CD14-positive monocyte (primary cell): ENCODE results near the gene PAPPA. TPM values are rescaled to one million over a fixed set of nuclear protein-coding genes. Genes with fewer than 3 reads are reported as not detected.

Experiments used
- DNase-seq, 3 donors: peaks; one replicate each; pipeline ENCODE4 v3.0.0-alpha.2; 2011 to 2022
- H2AFZ ChIP-seq: 2 replicates; pipeline ENCODE4 v1.6.0; 2012; ENCODE audit warnings: mild to moderate bottlenecking, low read depth, low read length, inconsistent platforms; ENCODE audit not compliant: insufficient read depth, poor library complexity, severe bottlenecking
- H3K27ac ChIP-seq, 2 donors: 1 replicate in 1 of 2; 2 replicates in 1 of 2; pipeline ENCODE4 v1.5.1; 2012 to 2013; ENCODE audit warnings: low read length in 2 of 2, control low read depth in 1 of 2, inconsistent platforms in 1 of 2, low read depth in 1 of 2, mild to moderate bottlenecking in 1 of 2
- H3K27me3 ChIP-seq, 2 donors: one replicate each; pipeline versions ENCODE4 v1.6.0 to v1.6.1; 2011 to 2013; ENCODE audit warnings: low read length in 2 of 2; ENCODE audit not compliant: control insufficient read depth in 2 of 2, insufficient read depth in 2 of 2
- H3K36me3 ChIP-seq, 2 donors: replicated peaks in 1 of 2; 1 replicate in 1 of 2; 2 replicates in 1 of 2; pipeline versions ENCODE4 v1.5.1 to v1.6.1; 2012 to 2013; ENCODE audit warnings: low read length in 2 of 2, control low read depth in 1 of 2, inconsistent platforms in 1 of 2, mild to moderate bottlenecking in 1 of 2; ENCODE audit not compliant: insufficient read depth in 2 of 2, control insufficient read depth in 1 of 2
- H3K4me1 ChIP-seq, 2 donors: 1 replicate in 1 of 2; 2 replicates in 1 of 2; pipeline versions ENCODE4 v1.5.1 to v1.6.1; 2012 to 2013; ENCODE audit warnings: low read length in 2 of 2, control low read depth in 1 of 2, inconsistent platforms in 1 of 2, mild to moderate bottlenecking in 1 of 2, moderate library complexity in 1 of 2; ENCODE audit not compliant: insufficient read depth in 2 of 2, control insufficient read depth in 1 of 2
- H3K4me2 ChIP-seq: replicated peaks from 2 replicates; pipeline ENCODE3; 2012; ENCODE audit warnings: low read length, moderate library complexity, mild to moderate bottlenecking; ENCODE audit not compliant: poor library complexity, severe bottlenecking; ENCODE audit errors: extremely low read depth
- H3K4me3 ChIP-seq, 3 experiments: fragments of 200-600 bp in 1 of 3; sonication (generic) in 1 of 3; replicated peaks in 1 of 3; 1 replicate in 2 of 3; 2 replicates in 1 of 3; pipeline ENCODE4 v1.5.1; 2011 to 2013; ENCODE audit warnings: low read length in 3 of 3, mild to moderate bottlenecking in 3 of 3, control low read depth in 2 of 3, low read depth in 2 of 3, inconsistent platforms in 1 of 3, moderate library complexity in 1 of 3
- H3K79me2 ChIP-seq: 2 replicates; pipeline ENCODE4 v1.6.0; 2012; ENCODE audit warnings: mild to moderate bottlenecking, control low read depth, inconsistent platforms, low read length, moderate library complexity; ENCODE audit not compliant: insufficient read depth
- H3K9ac ChIP-seq: 2 replicates; pipeline ENCODE4 v1.6.0; 2017; ENCODE audit warnings: low read length, mild to moderate bottlenecking; ENCODE audit not compliant: insufficient read depth, poor library complexity, severe bottlenecking
- H3K9me3 ChIP-seq, 2 donors: replicated peaks in 1 of 2; 1 replicate in 1 of 2; 2 replicates in 1 of 2; pipeline versions ENCODE4 v1.5.1 to v1.6.1; 2012 to 2013; ENCODE audit warnings: low read length in 2 of 2, control low read depth in 1 of 2; ENCODE audit not compliant: control insufficient read depth in 1 of 2, insufficient read depth in 1 of 2
- H4K20me1 ChIP-seq: 2 replicates; pipeline ENCODE4 v1.6.0; 2012; ENCODE audit warnings: mild to moderate bottlenecking, low read length, control low read depth, moderate library complexity; ENCODE audit not compliant: insufficient read depth
- H3K27ac Mint-ChIP-seq, 7 donors: one replicate each; pipeline ENCODE4 v1.8.0; 2020; ENCODE audit warnings: mild to moderate bottlenecking in 7 of 7, mixed read lengths in 7 of 7, moderate library complexity in 6 of 7, inconsistent platforms in 2 of 7
- H3K27me3 Mint-ChIP-seq, 3 donors: one replicate each; pipeline ENCODE4 v1.8.0; 2021 to 2022; ENCODE audit warnings: low read depth in 3 of 3, mild to moderate bottlenecking in 3 of 3, mixed read lengths in 3 of 3, moderate library complexity in 3 of 3, inconsistent platforms in 1 of 3
- H3K36me3 Mint-ChIP-seq, 2 donors: one replicate each; pipeline ENCODE4 v1.8.0; 2020; ENCODE audit warnings: mixed read lengths in 2 of 2, inconsistent platforms in 1 of 2, mild to moderate bottlenecking in 1 of 2
- H3K4me1 Mint-ChIP-seq: one replicate; pipeline ENCODE4 v1.8.0; 2020; ENCODE audit warnings: mild to moderate bottlenecking, mixed read lengths
- H3K4me3 Mint-ChIP-seq, 2 donors: one replicate each; pipeline ENCODE4 v1.8.0; 2020; ENCODE audit warnings: mild to moderate bottlenecking in 2 of 2, mixed read lengths in 2 of 2, moderate library complexity in 1 of 2
- H3K9me3 Mint-ChIP-seq, 7 donors: one replicate each; pipeline ENCODE4 v1.8.0; 2020 to 2022; ENCODE audit warnings: mixed read lengths in 7 of 7, mild to moderate bottlenecking in 6 of 7, moderate library complexity in 6 of 7, inconsistent platforms in 2 of 7
- CTCF ChIP-seq: fragments of 200-600 bp; IDR thresholded peaks from one replicate; pipeline ENCODE4 v1.8.0; 2022; ENCODE audit warnings: antibody characterized with exemption, mild to moderate bottlenecking
- WGBS: methylation state at CpG from one replicate; pipeline ENCODE4 v1.1.5; 2013; ENCODE audit warnings: missing lambda C conversion rate; ENCODE audit not compliant: insufficient coverage; 5-methylcytosine and 5-hydroxymethylcytosine counted together
- intact Hi-C, 2 donors: fragments of 100-400 bp; cut with micrococcal nuclease; formaldehyde crosslinking; loops; one replicate each; pipeline versions ENCODE4 v1.15.0 to v1.15.1; 2023
- polyA plus RNA-seq, 3 donors: library from polyadenylated mRNA; depleted of rRNA in 1 of 3; unstranded in 2 of 3; stranded (reverse) in 1 of 3; fragments of 300-500 nt in 2 of 3; fragments of >200 nt in 1 of 3; fragmentation: Illumina TruSeq in 2 of 3; gene quantifications; 1 replicate in 2 of 3; 2 replicates in 1 of 3; pipeline ENCODE4 v1.2.3, GENCODE V29; 2012 to 2021

The PAPPA gene
- polyA plus RNA-seq, 3 donors = not detected

DNA sequence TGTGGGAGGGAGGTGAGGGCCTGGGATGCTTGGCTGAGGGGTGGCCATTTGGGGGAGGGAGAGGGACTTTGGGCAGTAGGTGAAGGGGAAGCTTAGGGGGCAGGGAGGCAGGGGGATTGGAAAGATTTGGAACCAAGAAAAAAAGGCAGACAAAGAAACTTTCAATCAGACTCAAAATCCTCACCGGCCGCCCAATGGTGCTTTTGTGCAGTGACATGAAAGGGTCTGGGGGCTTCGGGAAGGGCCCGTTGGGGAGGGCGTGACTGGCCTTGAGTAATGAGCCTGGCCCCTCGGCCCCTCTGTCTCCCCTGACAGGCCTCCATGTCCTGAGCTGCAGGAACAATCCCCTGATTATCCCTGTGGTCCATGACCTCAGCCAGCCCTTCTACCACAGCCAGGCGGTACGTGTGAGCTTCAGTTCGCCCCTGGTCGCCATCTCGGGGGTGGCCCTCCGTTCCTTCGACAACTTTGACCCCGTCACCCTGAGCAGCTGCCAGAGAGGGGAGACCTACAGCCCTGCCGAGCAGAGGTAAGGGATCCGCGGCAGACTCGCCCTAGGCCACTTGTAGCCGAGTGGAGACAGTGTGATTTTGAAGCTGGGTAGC lies 181.1 kb downstream of the PAPPA start:
- no peak overlapping the region for H3K4me2 ChIP-seq
- intact Hi-C loops = no loop called here
- H3K4me1 ChIP-seq = no peaks in the 10 kb centered on the region
- H3K4me3 Mint-ChIP-seq = no peak overlapping the region
- no peak overlapping the region for H3K27ac Mint-ChIP-seq
- H4K20me1 ChIP-seq = no peaks in the 10 kb centered on the region
- peaks cover 1 to 9% (median 5%) of the 10 kb centered on the region in 3 donors for H3K27me3 Mint-ChIP-seq
- no peaks in the 10 kb centered on the region for H3K36me3 ChIP-seq
- no peaks in the 10 kb centered on the region for H3K36me3 Mint-ChIP-seq
- no peak overlapping the region for H3K27ac ChIP-seq
- H3K4me1 Mint-ChIP-seq = no peaks in the 10 kb centered on the region
- H3K9me3 Mint-ChIP-seq = peaks cover 0 to 8% (median 0%) of the 10 kb centered on the region in 7 donors
- no peak overlapping the region for H3K4me3 ChIP-seq
- no peak for TF ChIP-seq CTCF
- no peak for DNase-seq
- H3K27me3 ChIP-seq = no peaks in the 10 kb centered on the region
- H2AFZ ChIP-seq = no peak overlapping the region
- no peaks in the 10 kb centered on the region for H3K9me3 ChIP-seq
- 35% methylated on average over 9 of the region's 19 CpGs for WGBS
- H3K9ac ChIP-seq = no peak overlapping the region
- H3K79me2 ChIP-seq = no peaks in the 10 kb centered on the region

DNA sequence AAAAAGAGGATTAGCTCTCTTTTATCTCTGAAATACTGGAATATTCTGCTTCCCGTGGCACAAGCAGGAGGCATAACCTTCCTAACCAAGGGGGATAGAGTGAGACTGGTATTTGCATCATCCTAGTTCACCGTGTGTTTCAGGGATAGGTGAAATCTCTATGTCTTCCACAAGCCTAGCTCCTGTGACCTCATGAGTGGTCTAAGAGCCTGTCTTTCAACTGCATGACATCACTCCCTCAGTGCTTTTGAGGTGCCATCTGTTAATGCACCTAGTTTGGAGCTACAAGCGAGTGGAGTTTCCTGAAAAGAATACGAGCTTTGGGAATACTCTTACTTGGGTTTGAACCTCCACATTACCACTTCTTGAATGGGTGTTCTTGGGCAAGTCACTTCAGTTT lies 181.8 kb downstream of the PAPPA start:
- H3K36me3 ChIP-seq = no peaks in the 10 kb centered on the region

More for the DNA sequence above, 181.8 kb downstream of the PAPPA start:
- no peaks in the 10 kb centered on the region for H4K20me1 ChIP-seq
- H3K9me3 Mint-ChIP-seq = peaks cover 0 to 8% (median 0%) of the 10 kb centered on the region in 7 donors
- no peak for DNase-seq
- no peak overlapping the region for H3K9ac ChIP-seq
- H2AFZ ChIP-seq = no peak overlapping the region
- no peak overlapping the region for H3K4me3 Mint-ChIP-seq
- peaks cover 1 to 9% (median 5%) of the 10 kb centered on the region in 3 donors for H3K27me3 Mint-ChIP-seq
- H3K9me3 ChIP-seq = no peaks in the 10 kb centered on the region
- H3K27ac ChIP-seq = no peak overlapping the region
- TF ChIP-seq CTCF = no peak
- H3K27ac Mint-ChIP-seq = no peak overlapping the region
- intact Hi-C loops = no loop called here
- H3K27me3 ChIP-seq = no peaks in the 10 kb centered on the region
- WGBS = no CpG with 5 or more reads among the region's 4 CpGs
- H3K4me3 ChIP-seq = no peak overlapping the region
- no peaks in the 10 kb centered on the region for H3K4me1 Mint-ChIP-seq
- no peak overlapping the region for H3K4me2 ChIP-seq
- no peaks in the 10 kb centered on the region for H3K79me2 ChIP-seq
- H3K36me3 Mint-ChIP-seq = no peaks in the 10 kb centered on the region
- no peaks in the 10 kb centered on the region for H3K4me1 ChIP-seq
